Lung (tissue), 12 donors: ENCODE measurements around the gene ARPC4. TPM values are rescaled to one million over a fixed set of nuclear protein-coding genes. Genes with fewer than 3 reads are reported as not detected.
"Not testable (repeated sequence)": the region's sequence is repeated elsewhere in the genome, so short reads cannot be mapped to it uniquely, and the experiment has no call there.

Experiments
- ATAC-seq: fragments of 200-7000 bp; cut with Tn5 transposase; one replicate; pipeline ENCODE4 v1.9.1; 2020; ENCODE audit warnings: moderate number of reproducible peaks; ENCODE audit not compliant: insufficient read depth, low FRiP score
- DNase-seq, 3 donors: peaks; one replicate each; pipeline ENCODE4 v3.0.0-alpha.2; 2013 to 2017
- H3K27ac ChIP-seq, 2 donors: one replicate each; pipeline ENCODE4 v1.5.1; 2013; ENCODE audit warnings: mild to moderate bottlenecking in 2 of 2, moderate library complexity in 2 of 2, control low read depth in 1 of 2, inconsistent platforms in 1 of 2, low read depth in 1 of 2, low read length in 1 of 2
- H3K27me3 ChIP-seq, 3 donors: one replicate each; pipeline ENCODE4 v1.5.1; 2013; ENCODE audit warnings: low read length in 2 of 3; ENCODE audit not compliant: control insufficient read depth in 3 of 3, insufficient read depth in 3 of 3
- H3K36me3 ChIP-seq, 4 donors: one replicate each; pipeline ENCODE4 v1.5.1; 2013; ENCODE audit warnings: low read length in 4 of 4, mild to moderate bottlenecking in 1 of 4, moderate library complexity in 1 of 4; ENCODE audit not compliant: control insufficient read depth in 4 of 4, insufficient read depth in 4 of 4
- H3K4me1 ChIP-seq, 5 donors: one replicate each; pipeline ENCODE4 v1.5.1; 2013; ENCODE audit warnings: low read length in 5 of 5, mild to moderate bottlenecking in 2 of 5, moderate library complexity in 1 of 5; ENCODE audit not compliant: control insufficient read depth in 5 of 5, insufficient read depth in 5 of 5
- H3K4me3 ChIP-seq: one replicate; pipeline ENCODE4 v1.5.1; 2013; ENCODE audit warnings: mild to moderate bottlenecking, control low read depth, moderate library complexity
- H3K9ac ChIP-seq, 2 donors: one replicate each; pipeline ENCODE4 v1.5.1; 2013; ENCODE audit warnings: low read length in 2 of 2, control low read depth in 1 of 2; ENCODE audit not compliant: insufficient read depth in 1 of 2
- H3K9me3 ChIP-seq, 4 donors: one replicate each; pipeline ENCODE4 v1.5.1; 2013; ENCODE audit warnings: low read length in 3 of 4, mild to moderate bottlenecking in 1 of 4, moderate library complexity in 1 of 4; ENCODE audit not compliant: control insufficient read depth in 4 of 4, insufficient read depth in 3 of 4
- WGBS, 2 donors: extraction: QIAGEN DNeasy Blood & Tissue Kit; methylation state at CpG; one replicate each; pipeline ENCODE4 v1.1.7; 2013; 5-methylcytosine and 5-hydroxymethylcytosine counted together
- polyA plus RNA-seq, 2 donors: library from polyadenylated mRNA; stranded (reverse); fragments of 200-250 nt; gene quantifications; one replicate each; pipeline ENCODE4 v1.2.1, GENCODE V29; 2013
- total RNA-seq, 2 donors: library from RNA; depleted of rRNA in 1 of 2; stranded (reverse); fragments of >200 nt in 1 of 2; gene quantifications; one replicate each; pipeline ENCODE4 v1.2.1, GENCODE V29; 2014 to 2021
- TF ChIP-seq, protein P1 (sequence below): IDR thresholded peaks from 2 replicates; pipeline ENCODE4 v1.5.1; 2012; ENCODE audit warnings: mild to moderate bottlenecking; ENCODE audit errors: control extremely low read depth, extremely low read depth
- donor health status: control.
- donor health status: control.
- donor health status: Bipolar disorder and iron deficiency.
- donor health status: healthy.
- donor health status: DM: yes; HTN: yes; CAD: no.

Gene ARPC4
- total and polyA plus RNA-seq, 4 donors: 74.9 to 239 (median 129) TPM

DNA sequence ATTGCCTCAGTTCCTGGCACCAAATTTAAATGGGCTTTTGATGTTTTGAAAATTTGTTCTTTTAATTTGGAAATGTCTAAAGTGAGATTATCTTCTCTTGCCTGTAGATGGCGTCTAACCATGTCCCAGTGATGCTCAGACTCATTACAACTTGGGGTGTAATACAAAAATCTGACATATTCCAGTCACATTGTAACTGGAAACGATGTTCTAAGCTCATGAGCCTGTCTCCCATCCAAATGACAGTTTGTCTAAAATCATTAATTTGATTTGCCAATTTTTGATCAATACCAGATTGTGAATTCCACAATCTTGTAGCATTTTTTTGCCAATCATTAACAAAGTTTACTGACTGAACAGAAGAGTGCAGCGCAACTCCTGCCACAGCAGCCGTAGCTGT lies 56.0 kb downstream of the ARPC4 start:
- H3K27ac ChIP-seq, H3K36me3 ChIP-seq, H3K27me3 ChIP-seq, ATAC-seq, H3K4me1 ChIP-seq, H3K4me3 ChIP-seq, H3K9me3 ChIP-seq, H3K9ac ChIP-seq: not testable (repeated sequence)
- TF ChIP-seq, protein P1, sequence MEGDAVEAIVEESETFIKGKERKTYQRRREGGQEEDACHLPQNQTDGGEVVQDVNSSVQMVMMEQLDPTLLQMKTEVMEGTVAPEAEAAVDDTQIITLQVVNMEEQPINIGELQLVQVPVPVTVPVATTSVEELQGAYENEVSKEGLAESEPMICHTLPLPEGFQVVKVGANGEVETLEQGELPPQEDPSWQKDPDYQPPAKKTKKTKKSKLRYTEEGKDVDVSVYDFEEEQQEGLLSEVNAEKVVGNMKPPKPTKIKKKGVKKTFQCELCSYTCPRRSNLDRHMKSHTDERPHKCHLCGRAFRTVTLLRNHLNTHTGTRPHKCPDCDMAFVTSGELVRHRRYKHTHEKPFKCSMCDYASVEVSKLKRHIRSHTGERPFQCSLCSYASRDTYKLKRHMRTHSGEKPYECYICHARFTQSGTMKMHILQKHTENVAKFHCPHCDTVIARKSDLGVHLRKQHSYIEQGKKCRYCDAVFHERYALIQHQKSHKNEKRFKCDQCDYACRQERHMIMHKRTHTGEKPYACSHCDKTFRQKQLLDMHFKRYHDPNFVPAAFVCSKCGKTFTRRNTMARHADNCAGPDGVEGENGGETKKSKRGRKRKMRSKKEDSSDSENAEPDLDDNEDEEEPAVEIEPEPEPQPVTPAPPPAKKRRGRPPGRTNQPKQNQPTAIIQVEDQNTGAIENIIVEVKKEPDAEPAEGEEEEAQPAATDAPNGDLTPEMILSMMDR: peak; percentile 8
- peak in 2 of 3 donors; percentile 42 to 50 for DNase-seq
- WGBS, 2 donors: 42 to 43% methylated on average over 4 of the region's 4 CpGs

DNA sequence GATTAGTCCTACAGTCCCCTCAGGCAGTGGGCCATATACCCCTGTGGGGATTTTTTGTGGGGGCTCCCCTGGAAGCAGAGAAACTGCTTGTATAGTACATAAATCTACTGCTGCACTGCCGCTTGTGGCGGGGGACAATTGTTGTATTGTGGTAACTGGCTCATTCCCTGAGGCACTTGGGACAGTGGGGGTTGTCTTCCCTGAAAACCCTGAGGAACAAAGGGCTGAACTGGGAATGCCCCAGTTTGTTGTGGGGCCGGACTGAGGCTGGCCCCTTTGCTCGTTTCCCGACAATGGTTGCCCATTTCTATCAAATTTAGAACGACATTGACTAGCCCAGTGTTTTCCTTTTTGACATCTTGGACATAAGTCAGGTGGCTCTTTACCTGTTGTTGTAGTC lies 58.5 kb downstream of the ARPC4 start:
- not testable (repeated sequence) for H3K27me3 ChIP-seq, H3K4me1 ChIP-seq, H3K36me3 ChIP-seq, H3K9me3 ChIP-seq, H3K27ac ChIP-seq, DNase-seq, ATAC-seq, H3K9ac ChIP-seq, H3K4me3 ChIP-seq
- WGBS, 2 donors: 88 to 93% methylated on average over 6 of the region's 6 CpGs

GRCh38 chr3:9851926-9852325 lies 59.0 kb downstream of the ARPC4 start:
- not testable (repeated sequence) for DNase-seq, H3K36me3 ChIP-seq, H3K9ac ChIP-seq, H3K27me3 ChIP-seq, H3K4me3 ChIP-seq, ATAC-seq, H3K4me1 ChIP-seq, H3K27ac ChIP-seq, H3K9me3 ChIP-seq
- WGBS, 2 donors: 61 to 72% methylated on average over 6 of the region's 6 CpGs

DNA sequence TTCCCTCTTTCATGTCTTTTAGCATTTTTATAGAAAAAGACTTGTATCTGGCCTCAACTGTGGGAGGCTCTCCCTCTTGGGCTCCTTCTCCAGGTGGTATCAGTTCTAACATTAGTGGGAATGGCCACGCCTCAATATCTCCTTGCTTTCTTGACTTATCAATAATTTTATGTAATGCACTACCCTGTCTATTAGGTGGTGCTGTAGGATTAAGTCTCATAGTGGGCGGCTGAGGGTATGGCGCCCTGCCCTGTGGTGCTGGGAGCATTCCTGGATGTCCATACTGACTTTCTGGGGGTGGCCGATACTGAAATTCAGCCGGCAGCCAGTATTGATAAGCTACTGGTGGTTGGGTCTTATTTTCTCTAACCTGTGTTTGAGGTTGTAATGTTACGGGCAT lies 59.6 kb downstream of the ARPC4 start:
- H3K36me3 ChIP-seq: no peaks in the 10 kb centered on the region
- DNase-seq (no peak), ATAC-seq (no peak)
- no peak overlapping the region for H3K27ac ChIP-seq
- H3K4me3 ChIP-seq: no peak overlapping the region
- no peaks in the 10 kb centered on the region for H3K9me3 ChIP-seq
- H3K27me3 ChIP-seq: no peaks in the 10 kb centered on the region
- peaks cover 0 to 5% (median 2%) of the 10 kb centered on the region in 5 donors for H3K4me1 ChIP-seq
- TF ChIP-seq, protein P1: no peak
- WGBS, 2 donors: 95 to 96% methylated on average over 6 of the region's 6 CpGs
- no peak overlapping the region for H3K9ac ChIP-seq

DNA sequence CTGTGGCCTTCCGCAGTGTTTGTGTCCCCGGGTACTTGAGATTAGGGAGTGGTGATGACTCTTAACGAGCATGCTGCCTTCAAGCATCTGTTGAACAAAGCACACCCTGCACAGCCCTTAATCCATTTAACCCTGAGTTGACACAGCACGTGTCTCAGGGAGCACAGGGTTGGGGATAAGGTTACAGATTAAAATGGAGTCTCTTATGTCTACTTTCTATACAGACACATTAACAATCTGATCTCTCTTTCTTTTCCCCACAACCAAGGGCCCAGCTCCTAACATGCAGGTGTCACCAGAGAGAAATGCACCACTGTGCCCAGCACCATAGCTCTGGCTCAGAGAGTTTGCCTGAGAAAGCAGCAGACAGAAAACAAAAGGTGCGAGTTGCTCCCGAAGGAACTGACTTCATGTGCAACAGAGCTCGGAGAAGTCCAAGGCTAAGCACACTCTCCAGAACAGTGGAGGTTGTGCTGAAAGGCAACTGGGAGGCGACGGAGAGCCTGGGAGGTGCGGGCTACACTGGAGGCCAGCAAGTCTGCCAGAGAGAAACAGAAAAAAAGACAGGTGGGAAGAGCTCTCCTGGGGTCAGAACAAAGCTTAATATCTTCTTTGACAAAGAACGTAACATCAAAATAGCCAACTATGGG lies 61.5 kb downstream of the ARPC4 start:
- not testable (repeated sequence) for H3K9me3 ChIP-seq, H3K9ac ChIP-seq, H3K4me1 ChIP-seq, ATAC-seq, H3K4me3 ChIP-seq, H3K27me3 ChIP-seq, H3K36me3 ChIP-seq, DNase-seq
- peak overlapping the region in 1 of 2 donors; percentile 47 for H3K27ac ChIP-seq
- 78 to 83% methylated on average over 11 of the region's 11 CpGs for WGBS, 2 donors
